ENCODE measurements around the gene STXBP4.
"Not testable (repeated sequence)": the region's sequence is repeated elsewhere in the genome, so short reads cannot be mapped to it uniquely, and the experiment has no call there.

Gene STXBP4

GRCh38 chr17:55056526-55056925 lies 88.0 kb downstream of the STXBP4 start:
- DNase-seq (ENCODE audit: low read depth in 3 of 3) = no peak

DNA sequence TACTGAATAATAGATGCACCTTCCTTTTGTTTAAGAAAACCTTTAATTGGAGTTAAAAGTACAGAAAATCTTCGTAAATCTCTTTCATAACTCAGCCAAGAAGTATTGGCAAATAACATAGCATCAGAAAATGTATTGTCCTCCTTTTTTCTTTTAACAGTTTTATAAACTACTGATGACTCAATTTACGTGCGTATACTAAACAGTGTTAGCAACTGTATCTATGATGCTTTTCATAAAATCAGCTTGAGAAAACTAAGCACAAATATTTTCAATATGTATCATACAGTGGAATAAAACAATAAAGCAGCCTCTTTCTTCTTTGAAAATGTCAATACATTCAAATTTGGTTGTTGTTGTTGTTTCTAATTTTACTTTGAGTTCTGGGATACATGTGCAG lies 88.6 kb downstream of the STXBP4 start:
- DNase-seq (ENCODE audit: low read depth in 3 of 3) = no peak

- DNase-seq (ENCODE audit: low read depth in 3 of 3) = no peak
Observed at GRCh38 chr17:55059724-55060123, 91.2 kb downstream of the STXBP4 start.

GRCh38 chr17:55062921-55063320 lies 94.4 kb downstream of the STXBP4 start:
- no peak for DNase-seq (ENCODE audit: low read depth in 3 of 3)

GRCh38 chr17:55063885-55064874 lies 95.6 kb downstream of the STXBP4 start:
- no peak for DNase-seq (ENCODE audit: low read depth in 3 of 3)

DNA sequence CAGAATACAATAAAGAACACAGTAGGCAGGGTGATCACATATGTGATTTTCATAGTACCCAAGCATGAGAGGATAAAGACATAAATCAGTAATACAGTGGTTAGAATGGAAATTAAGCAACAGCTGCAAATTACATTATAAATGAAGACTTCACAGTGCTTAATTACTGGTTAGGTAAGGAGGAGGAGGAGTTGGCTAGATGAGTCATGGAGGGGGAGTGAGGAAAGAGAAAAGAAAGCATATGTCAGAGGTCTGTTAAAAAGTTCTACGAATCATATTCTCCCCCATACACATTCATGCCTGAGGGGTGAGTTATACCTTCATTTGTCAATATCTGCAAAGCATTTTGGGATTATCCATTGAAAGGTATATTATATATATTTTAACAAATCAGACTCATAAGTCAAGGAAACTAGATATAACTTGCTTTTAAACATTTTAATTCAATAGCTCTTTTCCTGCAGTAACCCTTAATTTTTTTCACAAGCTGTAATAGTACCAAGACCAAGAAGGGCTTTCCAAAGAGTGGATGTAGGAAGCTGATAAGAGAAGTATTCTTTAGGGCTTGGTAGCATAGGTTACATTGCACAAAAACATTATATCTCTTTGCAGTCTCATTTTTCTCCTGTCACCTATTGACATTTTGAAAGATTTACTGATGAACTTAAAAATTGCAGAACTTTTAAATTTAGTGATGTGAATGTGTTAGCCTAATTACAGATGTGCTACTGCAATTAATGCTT lies 99.3 kb downstream of the STXBP4 start:
- DNase-seq (ENCODE audit: low read depth in 3 of 3) = no peak

DNA sequence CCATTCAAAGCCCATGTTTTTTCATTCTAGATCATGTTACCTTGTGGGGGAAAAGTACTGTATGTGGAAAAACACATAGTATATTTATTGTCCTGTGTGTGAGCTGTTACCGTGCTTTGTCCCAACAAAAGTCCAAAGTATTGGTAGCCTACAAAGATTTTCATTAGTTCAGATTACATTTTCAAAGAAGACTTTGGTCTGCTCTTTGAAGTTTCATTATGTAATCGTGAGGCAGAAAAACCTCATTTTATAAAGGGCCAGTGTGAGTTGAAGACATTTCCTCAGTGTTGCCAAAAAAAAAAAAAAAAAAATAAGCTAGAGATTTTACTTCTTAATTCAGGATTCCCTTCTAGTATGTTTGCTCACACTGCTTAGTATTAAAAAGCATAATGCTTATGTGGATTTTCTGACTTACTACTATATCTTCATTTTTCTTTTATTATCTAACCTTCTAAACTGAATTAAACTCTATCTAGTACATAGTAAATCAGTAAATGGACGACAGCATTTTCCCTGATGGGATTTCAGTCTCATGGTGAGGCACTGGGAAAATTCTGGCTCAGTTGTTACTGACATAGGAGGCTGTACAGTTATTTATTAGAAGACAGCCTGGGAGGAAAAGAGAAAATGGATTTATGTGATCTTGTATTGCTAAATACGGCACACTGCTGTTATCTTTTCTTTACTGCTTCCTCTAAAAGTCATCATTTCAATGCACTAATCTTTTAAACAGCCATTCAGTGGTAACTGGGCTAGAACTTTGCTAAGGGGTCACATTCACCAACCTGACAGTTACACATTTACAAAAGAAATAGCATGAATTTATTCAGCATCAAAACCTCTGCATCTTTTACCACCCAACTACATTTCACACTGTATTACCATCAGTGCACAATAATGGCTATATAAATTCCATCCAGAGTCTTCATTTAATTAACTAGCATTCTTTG lies 100.6 kb downstream of the STXBP4 start:
- DNase-seq (ENCODE audit: low read depth in 3 of 3) = no peak

- DNase-seq (ENCODE audit: low read depth in 3 of 3) = no peak
Observed at GRCh38 chr17:55069983-55070529, 101.5 kb downstream of the STXBP4 start.

DNA sequence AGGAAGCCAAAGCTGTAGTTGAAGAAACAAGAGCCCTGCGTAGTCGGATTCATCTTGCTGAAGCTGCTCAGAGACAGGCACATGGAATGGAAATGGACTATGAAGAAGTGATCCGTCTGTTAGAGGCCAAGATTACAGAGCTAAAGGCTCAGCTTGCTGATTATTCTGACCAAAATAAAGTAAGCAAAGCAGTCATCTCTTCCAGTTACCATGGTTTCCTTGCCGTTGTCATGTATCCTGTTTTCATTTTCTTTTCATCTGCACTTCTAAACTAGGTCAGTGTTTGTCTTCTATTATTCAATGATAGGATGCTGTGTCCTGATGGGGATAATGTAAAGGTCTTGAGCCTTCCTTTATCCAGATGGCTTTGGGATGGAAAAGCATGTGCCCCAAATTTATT lies 104.3 kb downstream of the STXBP4 start:
- DNase-seq (ENCODE audit: low read depth in 3 of 3) = no peak

DNA sequence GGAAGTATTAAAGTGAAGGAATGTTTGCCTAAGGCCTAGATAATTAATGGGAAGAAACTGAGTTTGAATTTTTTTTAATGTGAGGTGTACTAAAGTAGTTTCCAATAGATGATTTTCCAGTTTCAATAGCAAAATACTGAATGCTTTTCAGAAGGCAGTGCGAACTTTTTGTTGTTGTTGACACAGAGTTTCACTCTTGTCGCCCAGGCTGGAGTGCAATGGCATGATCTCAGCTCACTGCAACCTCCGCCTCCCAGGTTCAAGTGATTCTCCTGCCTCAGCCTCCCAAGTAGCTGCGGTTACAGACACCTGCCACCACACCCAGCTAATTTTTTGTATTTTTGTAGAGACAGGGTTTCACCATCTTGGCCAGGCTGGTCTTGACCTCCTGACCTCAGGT lies 104.9 kb downstream of the STXBP4 start:
- not testable (repeated sequence) for DNase-seq (ENCODE audit: low read depth in 3 of 3)

DNA sequence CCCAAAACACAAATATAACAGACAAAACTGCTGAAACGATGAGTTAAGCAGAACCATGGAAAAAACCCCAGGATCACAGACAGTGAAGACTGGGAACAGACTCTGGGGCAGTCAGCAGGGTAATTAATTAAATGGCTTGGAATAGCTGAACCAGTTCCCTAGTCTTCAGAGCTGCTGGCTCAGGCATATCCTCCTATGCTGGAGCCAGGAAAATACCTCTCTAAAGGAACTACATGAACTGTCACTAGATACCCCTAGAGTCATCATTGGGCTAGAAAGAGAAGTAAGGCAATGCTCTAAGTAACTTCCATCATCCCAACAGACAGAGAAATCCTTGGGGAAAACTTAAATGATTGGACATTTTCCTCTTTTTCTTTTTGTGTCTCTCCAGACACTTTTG lies 113.0 kb downstream of the STXBP4 start:
- no peak for DNase-seq (ENCODE audit: low read depth in 3 of 3)

DNA sequence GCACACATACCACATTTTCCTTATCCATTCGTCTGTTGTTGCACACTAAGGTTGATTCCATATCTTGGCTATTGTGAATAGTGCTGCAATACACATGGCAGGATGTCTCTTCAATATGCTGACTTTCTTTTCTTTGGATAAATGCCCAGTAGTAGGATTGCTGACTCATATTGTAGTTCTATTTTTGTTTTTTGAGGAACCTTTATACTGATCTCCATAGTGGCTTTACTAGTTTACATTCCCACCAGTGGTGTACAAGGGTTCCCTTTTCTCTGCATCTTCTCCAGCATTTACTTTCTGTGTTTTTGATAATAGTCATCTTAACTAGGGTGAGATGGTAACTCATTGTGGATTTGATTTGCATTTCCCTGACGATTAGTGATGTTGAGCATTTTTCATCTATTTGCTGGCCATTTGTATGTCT lies 118.1 kb downstream of the STXBP4 start:
- DNase-seq (ENCODE audit: low read depth in 3 of 3) = no peak

DNA sequence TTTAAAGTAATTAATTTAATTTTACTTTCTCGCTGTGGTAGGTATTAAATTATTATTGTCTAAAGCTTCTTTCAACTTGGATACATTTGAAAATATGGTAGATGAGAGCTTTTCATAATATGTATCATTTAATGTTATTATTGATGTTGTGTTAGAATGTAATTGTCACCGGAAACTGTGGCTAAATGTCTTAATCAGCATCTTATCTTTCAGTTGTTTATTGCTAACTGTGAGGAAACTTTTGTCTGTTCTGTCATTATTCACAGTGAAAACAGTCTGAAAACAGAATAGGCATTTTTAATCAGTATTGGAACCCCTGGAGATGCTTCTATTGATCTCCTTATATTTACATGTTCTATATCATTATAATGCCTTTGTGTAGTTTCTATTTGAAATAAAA lies 120.7 kb downstream of the STXBP4 start:
- DNase-seq (ENCODE audit: low read depth in 3 of 3) = no peak

DNA sequence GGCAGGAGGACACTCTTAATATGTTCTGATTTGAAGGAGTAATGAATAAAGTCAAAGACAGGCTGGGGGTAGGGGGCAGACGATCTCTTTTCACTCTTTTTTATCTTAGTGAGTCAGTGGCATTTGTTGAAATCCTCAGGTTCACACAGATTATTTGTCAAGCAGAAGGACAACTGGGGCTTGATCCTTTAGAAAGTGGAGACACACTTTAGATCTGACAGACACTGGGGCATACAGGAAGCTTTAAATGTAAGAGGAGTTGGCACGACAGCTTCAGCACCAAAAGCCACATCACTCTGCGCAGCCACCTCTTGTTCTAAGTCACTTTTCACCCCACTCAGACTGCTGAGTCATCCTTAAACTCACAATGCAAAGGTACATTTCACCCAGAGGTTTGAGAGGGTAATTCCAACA lies 121.5 kb downstream of the STXBP4 start:
- DNase-seq (ENCODE audit: low read depth in 3 of 3) = peak in 2 of 3 experiments; percentile 0 to 14

GRCh38 chr17:55093353-55093752 lies 124.8 kb downstream of the STXBP4 start:
- no peak for DNase-seq (ENCODE audit: low read depth in 3 of 3)

- no peak for DNase-seq (ENCODE audit: low read depth in 3 of 3)
Observed at GRCh38 chr17:55098765-55099164, 130.2 kb downstream of the STXBP4 start.

DNA sequence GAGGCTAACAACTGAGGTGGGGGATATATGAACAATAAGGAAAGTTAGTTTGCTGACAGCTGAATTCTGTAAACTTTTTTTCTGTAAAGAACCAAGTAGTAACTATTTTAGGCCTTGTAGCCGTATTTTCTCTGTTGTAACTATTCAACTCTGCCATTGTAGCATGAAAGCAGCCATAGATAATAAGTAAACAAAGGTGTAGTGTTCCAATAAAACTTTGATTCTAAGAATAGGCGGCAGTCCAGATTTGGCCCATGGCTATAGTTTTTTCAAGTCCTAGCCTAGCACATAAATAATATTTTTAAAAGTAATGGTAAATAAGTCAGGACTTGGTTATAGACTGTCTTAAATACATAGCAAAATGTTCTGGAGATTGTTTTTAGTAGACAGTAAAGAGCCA lies 142.0 kb downstream of the STXBP4 start:
- no peak for DNase-seq (ENCODE audit: low read depth in 3 of 3)

GRCh38 chr17:55114283-55114682 lies 145.7 kb downstream of the STXBP4 start:
- no peak for DNase-seq (ENCODE audit: low read depth in 3 of 3)

DNA sequence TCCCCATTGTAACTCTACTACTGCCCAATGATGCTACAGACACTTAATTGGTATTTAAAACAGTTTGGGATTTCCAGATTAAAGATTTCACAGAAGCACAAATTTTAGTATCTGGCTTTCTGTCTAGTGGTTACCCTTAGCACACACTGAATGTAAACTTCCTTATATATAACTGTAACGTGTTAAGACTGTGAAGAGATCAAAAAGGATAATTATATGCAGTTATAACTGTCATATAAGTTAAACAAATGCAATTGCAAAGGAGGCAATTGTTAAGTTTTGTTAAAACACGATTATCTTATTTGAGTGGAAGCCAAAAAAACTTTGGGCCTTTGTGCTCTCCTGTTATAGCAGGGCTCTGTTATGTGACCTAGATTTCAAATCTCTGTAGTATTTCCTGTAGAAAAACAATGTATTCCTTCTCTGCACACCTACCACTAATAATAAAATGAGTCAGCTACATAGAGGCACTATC lies 147.9 kb downstream of the STXBP4 start:
- no peak for DNase-seq (ENCODE audit: low read depth in 3 of 3)

GRCh38 chr17:55117164-55117563 lies 148.6 kb downstream of the STXBP4 start:
- DNase-seq (ENCODE audit: low read depth in 3 of 3) = no peak

DNA sequence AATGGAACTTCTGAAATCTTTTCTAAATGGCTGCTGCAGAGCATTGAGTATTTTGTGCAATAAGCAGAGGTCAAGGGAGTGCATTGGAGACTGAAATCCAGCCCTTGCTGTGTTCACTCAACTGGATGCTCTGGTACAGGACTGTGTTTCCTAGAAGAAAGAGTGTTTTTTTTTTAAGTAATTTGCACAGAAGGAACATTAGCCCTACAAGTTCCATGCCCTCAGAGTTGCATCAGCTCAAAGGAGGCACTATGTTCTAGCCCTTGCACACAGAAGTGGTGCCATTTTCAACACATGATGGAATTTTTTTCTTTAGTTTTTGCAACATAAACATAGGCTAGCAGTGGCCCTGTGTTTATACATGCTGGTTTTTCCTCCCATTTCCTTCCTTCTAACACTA lies 152.1 kb downstream of the STXBP4 start:
- no peak for DNase-seq (ENCODE audit: low read depth in 3 of 3)
